Right atrium auricular region (tissue), 2 donors: ENCODE results near the gene TBC1D19. TPM values are rescaled to one million over a fixed set of nuclear protein-coding genes. Genes with fewer than 3 reads are reported as not detected.
"Not testable (repeated sequence)": the region's sequence is repeated elsewhere in the genome, so short reads cannot be mapped to it uniquely, and the experiment has no call there.

Experiments used
- DNase-seq: peaks from one replicate; pipeline ENCODE4 v3.0.0-alpha.2; 2019; ENCODE audit warnings: low spot score
- H3K27ac ChIP-seq, 2 donors: fragments of 200-600 bp; sonication (generic); 1 replicate in 1 of 2; 2 replicates in 1 of 2; pipeline ENCODE4 v1.5.1; 2016 to 2019
- H3K27me3 ChIP-seq, 2 donors: fragments of 200-600 bp; sonication (generic); one replicate each; pipeline versions ENCODE4 v1.5.1 to v1.6.0; 2017 to 2019
- H3K36me3 ChIP-seq: fragments of 200-600 bp; sonication (generic); one replicate; pipeline ENCODE4 v1.5.1; 2016
- H3K4me1 ChIP-seq, 2 donors: fragments of 200-600 bp; sonication (generic); one replicate each; pipeline versions ENCODE4 v1.5.1 to v1.6.0; 2017 to 2019
- H3K4me3 ChIP-seq, 2 donors: fragments of 200-600 bp; sonication (generic); 1 replicate in 1 of 2; 2 replicates in 1 of 2; pipeline ENCODE4 v1.5.1; 2017 to 2019; ENCODE audit warnings: mild to moderate bottlenecking in 1 of 2, moderate library complexity in 1 of 2
- H3K9me3 ChIP-seq, 2 donors: fragments of 200-600 bp; sonication (generic); one replicate each; pipeline ENCODE4 v1.5.1; 2019
- CTCF ChIP-seq, 2 donors: fragments of 200-600 bp; sonication (generic); IDR thresholded peaks; one replicate each; pipeline ENCODE4 v1.5.1; 2019; ENCODE audit warnings: antibody characterized with exemption in 2 of 2
- total RNA-seq, 2 donors: library from RNA; depleted of rRNA; stranded (reverse); fragments of >200 nt; gene quantifications; one replicate each; pipeline ENCODE4 v1.1.0, GENCODE V29; 2016

TBC1D19 gene
- total RNA-seq, 2 donors from 2014 or later, result 10.5 to 10.8 TPM

DNA sequence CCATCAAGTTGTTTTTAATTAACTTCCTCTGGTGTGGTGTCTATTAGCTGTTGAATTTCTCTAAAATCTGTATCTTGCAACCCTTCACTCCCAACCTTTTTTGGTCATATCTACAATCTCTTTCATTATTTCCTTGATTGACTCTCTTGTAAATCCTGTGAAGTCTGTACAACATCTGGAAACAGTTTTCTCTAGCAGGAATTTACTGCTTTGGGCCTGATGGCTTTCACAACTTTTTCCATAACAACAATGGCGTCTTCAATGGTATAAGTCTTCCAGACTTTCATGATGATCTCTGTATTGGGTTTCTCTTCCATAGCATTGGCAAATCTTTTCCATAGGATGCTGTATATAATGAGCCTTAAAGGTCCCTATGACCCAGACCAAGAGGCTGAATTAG lies 49.0 kb downstream of the TBC1D19 start:
- H3K9me3 ChIP-seq, result no peaks in the 10 kb centered on the region
- DNase-seq, result no peak
- H3K4me3 ChIP-seq, result no peak overlapping the region
- H3K27me3 ChIP-seq, result no peaks in the 10 kb centered on the region
- H3K27ac ChIP-seq, result no peak overlapping the region
- H3K36me3 ChIP-seq, result peaks cover 7% of the 10 kb centered on the region
- H3K4me1 ChIP-seq, result no peaks in the 10 kb centered on the region
- no peak for TF ChIP-seq CTCF (IDR thresholded peaks at IDR 0.05)

DNA sequence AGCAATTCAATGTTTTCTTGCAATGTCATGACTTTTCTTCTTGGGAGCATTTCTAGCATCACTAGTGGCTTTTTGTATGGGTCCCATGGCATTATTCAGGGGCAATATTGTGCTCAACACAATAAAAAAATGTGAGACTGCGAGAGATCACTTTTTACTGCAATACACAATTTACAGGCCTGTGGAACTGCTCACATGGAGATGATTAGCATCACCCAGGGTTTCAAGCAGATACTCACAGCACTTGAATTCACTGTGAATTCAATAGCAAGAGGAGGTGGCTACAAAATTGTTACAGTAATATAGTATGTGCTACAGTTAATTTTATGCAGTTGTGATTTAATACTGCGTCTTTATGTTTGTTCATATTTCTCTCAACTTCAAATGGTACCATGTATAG lies 50.4 kb downstream of the TBC1D19 start:
- Histone ChIP-seq H3K4me3 (no peak overlapping the region), H3K27ac (no peak overlapping the region), H3K4me1 (no peaks in the 10 kb centered on the region), H3K36me3 (peaks cover 13% of the 10 kb centered on the region), H3K9me3 (no peaks in the 10 kb centered on the region), H3K27me3 (no peaks in the 10 kb centered on the region)
- no peak for TF ChIP-seq CTCF (IDR thresholded peaks at IDR 0.05)
- DNase-seq, result no peak

DNA sequence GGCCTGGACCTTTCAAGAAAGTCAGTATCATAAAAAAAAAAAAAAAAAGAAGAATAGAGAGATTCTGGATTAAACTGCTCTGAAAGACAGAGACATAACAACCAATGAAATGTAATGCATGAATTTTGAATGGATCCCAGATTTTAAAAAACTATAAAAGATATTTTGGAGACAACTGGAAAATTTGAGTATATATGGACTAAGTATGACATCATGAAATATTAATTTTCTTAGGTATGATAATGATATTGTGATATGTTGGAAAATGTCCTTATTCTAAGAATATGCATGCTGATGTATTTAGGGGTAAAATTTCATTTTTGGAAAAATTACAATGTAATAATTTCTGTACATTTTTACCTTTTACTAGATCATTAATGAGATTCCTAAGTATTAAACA lies 52.6 kb downstream of the TBC1D19 start:
- no peaks in the 10 kb centered on the region for H3K9me3 ChIP-seq
- H3K4me3 ChIP-seq, result no peak overlapping the region
- DNase-seq, result no peak
- no peaks in the 10 kb centered on the region for H3K27me3 ChIP-seq
- H3K4me1 ChIP-seq, result no peaks in the 10 kb centered on the region
- no peak overlapping the region for H3K27ac ChIP-seq
- no peak for TF ChIP-seq CTCF (IDR thresholded peaks at IDR 0.05)
- peaks cover 18% of the 10 kb centered on the region for H3K36me3 ChIP-seq

GRCh38 chr4:26640639-26641038 lies 56.8 kb downstream of the TBC1D19 start:
- not testable (repeated sequence) for H3K27ac ChIP-seq, H3K27me3 ChIP-seq, H3K9me3 ChIP-seq, H3K4me3 ChIP-seq, H3K4me1 ChIP-seq, DNase-seq
- H3K36me3 ChIP-seq, result peaks cover 18% of the 10 kb centered on the region

DNA sequence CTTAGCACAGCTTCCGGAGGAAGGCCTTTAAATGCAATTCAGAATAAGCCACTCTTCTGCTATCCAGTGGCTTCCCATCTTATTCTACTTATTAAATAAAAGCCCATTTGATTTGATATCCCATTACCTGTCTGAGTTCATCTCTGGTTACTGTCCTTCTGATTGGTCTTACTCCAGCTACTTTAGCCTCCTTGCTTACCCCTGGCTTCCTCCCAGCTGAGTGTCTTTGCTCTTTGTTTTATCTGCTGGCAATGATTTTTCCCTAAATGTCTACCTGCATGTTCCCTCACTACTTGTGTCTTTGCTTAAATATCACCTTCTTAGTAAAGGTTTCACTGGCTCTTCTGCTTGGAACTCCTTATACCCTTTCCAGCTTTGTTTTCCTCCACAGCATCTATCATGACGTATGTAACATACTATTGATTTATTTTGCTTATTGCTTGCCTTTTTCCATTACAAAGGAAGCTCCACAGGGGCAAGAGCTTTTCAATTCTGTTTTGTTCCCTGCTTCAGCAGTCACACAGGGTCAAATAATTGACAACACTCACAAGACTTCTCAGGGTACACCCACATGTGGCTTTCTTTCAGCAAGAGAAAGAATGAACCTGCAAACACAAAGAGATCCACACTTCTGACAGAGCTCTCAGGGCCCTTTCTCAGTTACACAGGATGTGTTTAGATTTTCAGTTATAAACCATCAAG lies 63.8 kb downstream of the TBC1D19 start:
- no peak for TF ChIP-seq CTCF (IDR thresholded peaks at IDR 0.05)
- Histone ChIP-seq H3K27ac (no peak overlapping the region), H3K4me3 (no peak overlapping the region), H3K27me3 (no peaks in the 10 kb centered on the region), H3K36me3 (peaks cover 3% of the 10 kb centered on the region), H3K4me1 (no peaks in the 10 kb centered on the region), H3K9me3 (no peaks in the 10 kb centered on the region)
- no peak for DNase-seq

GRCh38 chr4:26648260-26648659 lies 64.4 kb downstream of the TBC1D19 start:
- Histone ChIP-seq H3K27ac (no peak overlapping the region), H3K4me3 (no peak overlapping the region), H3K36me3 (peaks cover 3% of the 10 kb centered on the region), H3K4me1 (no peaks in the 10 kb centered on the region), H3K27me3 (no peaks in the 10 kb centered on the region), H3K9me3 (no peaks in the 10 kb centered on the region)
- no peak for DNase-seq
- TF ChIP-seq CTCF (IDR thresholded peaks at IDR 0.05), result no peak
